ENCODE results near the gene OCLN. TPM values are rescaled to one million over a fixed set of nuclear protein-coding genes. Genes with fewer than 3 reads are reported as not detected.
"Not testable (repeated sequence)": the region's sequence is repeated elsewhere in the genome, so short reads cannot be mapped to it uniquely, and the experiment has no call there.

The OCLN gene
- total RNA-seq, 1 experiment from 2014 or later = 35.4 TPM

DNA sequence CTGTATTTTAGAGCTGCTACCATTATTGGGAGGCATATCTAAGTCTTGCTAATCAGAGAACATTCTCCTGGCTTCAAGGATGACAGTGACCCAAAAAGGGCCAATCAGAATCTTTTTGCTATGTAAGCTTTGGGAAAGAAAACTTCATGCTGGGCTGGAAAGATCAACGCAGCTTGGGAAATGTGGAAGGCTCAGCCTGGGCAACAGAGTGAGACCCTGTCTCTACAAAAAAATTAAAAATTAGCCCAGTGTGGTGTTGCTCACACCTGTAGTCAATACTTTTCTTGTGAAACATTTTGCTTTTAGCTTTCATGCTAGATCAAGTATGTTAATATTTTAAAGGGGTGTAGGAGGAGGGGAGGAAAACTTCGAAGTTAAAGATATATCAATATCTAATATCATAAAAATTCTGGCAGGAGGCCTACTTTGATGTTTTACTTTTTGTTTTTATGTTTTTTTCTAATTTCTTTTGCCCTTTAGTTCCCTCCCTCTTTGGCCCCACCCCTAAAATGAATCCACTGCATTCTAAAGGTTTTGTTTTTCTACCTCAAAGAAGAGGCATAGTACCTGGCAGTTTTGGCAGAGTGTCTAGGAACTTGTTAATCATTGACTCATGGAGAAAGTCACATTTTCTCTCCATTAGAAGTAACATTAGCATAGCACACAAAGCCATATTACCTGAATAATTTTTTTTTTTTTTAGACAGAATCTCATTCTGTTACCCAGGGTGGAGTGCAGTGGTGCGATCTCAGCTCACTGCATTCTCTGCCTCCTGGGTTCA, 50.4 kb downstream of the OCLN start:
- BruUV-seq (replicated peaks); H3K36me3 ChIP-seq (ENCODE audit: low read depth, low read length); DNase-seq; intact Hi-C loops (cut with micrococcal nuclease); H3K9ac ChIP-seq (ENCODE audit: low read length); H3K4me2 ChIP-seq (ENCODE audit: low read length); H2AFZ ChIP-seq (ENCODE audit: low read length); H3K79me2 ChIP-seq (ENCODE audit: low read length); H3F3A ChIP-seq (ENCODE audit: low read length, unreplicated experiment); H3K9me2 ChIP-seq (replicated peaks; ENCODE audit: low read length); H3K27ac ChIP-seq (ENCODE audit: low read length); H4K20me1 ChIP-seq (ENCODE audit: low read length); H3K27me3 ChIP-seq (ENCODE audit: low read length); H3K4me3 ChIP-seq (ENCODE audit: low read length); H3K9me3 ChIP-seq (ENCODE audit: low read length); POLR2A ChIA-PET (ENCODE audit: unreplicated experiment); H3K4me1 ChIP-seq (ENCODE audit: insufficient read depth, low read length); CTCF ChIA-PET: not testable (repeated sequence)
- peak; percentile 29; the same call in 1 of the 2 replicates for ATAC-seq

DNA sequence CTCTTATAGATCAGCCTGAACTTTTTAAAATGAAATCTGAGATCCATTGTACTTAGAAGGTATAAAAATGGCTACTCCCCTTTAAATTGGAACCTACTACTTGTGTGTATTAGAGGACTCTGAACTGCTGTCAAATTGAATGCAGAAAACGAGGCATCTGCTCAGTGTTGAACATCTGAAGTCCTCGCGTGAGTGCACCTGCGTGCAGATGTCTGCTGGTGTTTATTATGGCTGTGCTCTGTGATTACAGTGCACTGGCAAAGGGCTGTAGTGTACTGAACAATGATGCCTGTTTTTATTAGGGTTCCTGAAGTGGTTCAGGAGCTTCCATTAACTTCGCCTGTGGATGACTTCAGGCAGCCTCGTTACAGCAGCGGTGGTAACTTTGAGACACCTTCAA, 52.0 kb downstream of the OCLN start:
- H3K4me2 ChIP-seq (ENCODE audit: low read length); H3K79me2 ChIP-seq (ENCODE audit: low read length); H3K9me3 ChIP-seq (ENCODE audit: low read length); POLR2A ChIA-PET (ENCODE audit: unreplicated experiment); H3K4me1 ChIP-seq (ENCODE audit: insufficient read depth, low read length); H3K4me3 ChIP-seq (ENCODE audit: low read length); H3K27ac ChIP-seq (ENCODE audit: low read length); ATAC-seq; H2AFZ ChIP-seq (ENCODE audit: low read length); DNase-seq; CTCF ChIA-PET; BruUV-seq (replicated peaks); H3K36me3 ChIP-seq (ENCODE audit: low read depth, low read length); H3K9me2 ChIP-seq (replicated peaks; ENCODE audit: low read length); H3K9ac ChIP-seq (ENCODE audit: low read length); H3K27me3 ChIP-seq (ENCODE audit: low read length); H3F3A ChIP-seq (ENCODE audit: low read length, unreplicated experiment); H4K20me1 ChIP-seq (ENCODE audit: low read length); intact Hi-C loops (cut with micrococcal nuclease): not testable (repeated sequence)

DNA sequence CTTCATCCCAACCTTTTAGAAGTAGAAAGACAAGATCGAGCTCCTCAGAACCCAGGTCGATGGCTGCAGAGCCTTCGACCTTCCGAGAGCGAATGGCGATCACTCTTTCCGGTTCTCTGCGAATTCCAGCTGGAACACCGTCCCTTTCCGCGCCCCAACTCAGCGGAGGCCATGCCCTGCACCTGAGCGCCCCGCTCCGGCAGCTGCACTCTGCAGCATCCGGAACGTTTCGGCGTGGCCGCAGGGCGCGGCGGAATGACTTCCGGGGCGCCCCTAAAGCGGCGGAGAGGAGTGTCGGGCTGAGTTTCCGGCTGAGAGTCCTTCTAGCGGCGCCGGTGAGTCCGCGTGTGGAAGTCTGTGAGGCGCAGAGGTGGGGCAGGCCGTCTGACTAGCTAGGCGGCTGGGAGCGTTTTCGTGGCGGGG, 67.3 kb downstream of the OCLN start, which contains the start of gene GTF2H2C:
GTF2H2C (plus strand) TSS at position 284 of the 423 bp plus-strand sequence. CDS start 4,942 bp downstream, outside the sequence.
- H3K36me3 ChIP-seq (ENCODE audit: low read depth, low read length) = not testable (repeated sequence)
- DNase-seq = peak; percentile 63

DNA sequence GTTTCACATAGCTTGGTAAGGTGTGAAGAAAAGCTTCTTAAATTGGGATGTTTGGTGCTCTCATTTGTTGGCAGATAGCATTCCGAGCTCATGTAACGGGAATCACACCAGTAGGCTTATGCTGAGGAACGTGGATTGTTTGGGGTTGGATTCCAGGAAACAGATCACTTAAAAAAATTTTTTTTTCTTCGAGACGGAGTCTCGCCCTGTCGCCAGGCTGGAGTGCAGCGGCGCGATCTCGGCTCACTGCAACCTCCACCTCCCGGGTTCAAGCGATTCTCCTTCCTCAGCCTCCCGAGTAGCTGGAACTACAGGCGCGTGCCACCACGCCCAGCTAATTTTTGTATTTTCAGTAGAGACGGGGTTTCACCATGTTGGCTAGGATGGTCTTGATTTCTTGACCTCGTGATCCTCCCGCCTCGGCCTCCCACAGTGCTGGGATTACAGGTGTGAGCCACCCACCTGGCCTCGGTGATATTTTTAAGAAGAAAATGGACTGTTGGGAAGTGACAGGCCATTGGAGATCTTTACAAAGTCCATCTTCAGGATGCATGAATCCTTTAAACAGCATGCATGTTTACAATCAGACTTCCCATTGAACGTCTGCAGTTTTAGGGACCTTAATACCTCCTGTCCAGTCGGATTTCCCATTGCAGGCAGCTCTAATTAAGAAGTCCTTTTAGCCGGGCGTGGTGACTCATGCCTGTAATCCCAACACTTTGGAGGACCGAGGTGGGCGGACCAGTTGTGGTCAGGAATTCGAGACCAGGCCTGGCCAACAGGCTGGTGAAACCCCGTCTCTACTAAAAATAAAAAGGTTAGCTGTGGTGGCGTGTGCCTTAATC, 68.2 kb downstream of the OCLN start:
- POLR2A ChIA-PET (ENCODE audit: unreplicated experiment); CTCF ChIA-PET; H3K27ac ChIP-seq (ENCODE audit: low read length): not testable (repeated sequence)

More for the DNA sequence above, 67.3 kb downstream of the OCLN start, which contains the start of gene GTF2H2C:
- POLR2A ChIA-PET (ENCODE audit: unreplicated experiment); H3K9me2 ChIP-seq (replicated peaks; ENCODE audit: low read length); H3K79me2 ChIP-seq (ENCODE audit: low read length); intact Hi-C loops (cut with micrococcal nuclease); BruUV-seq (replicated peaks); CTCF ChIA-PET; H3K4me1 ChIP-seq (ENCODE audit: insufficient read depth, low read length); H3F3A ChIP-seq (ENCODE audit: low read length, unreplicated experiment); H3K27ac ChIP-seq (ENCODE audit: low read length); H3K27me3 ChIP-seq (ENCODE audit: low read length); H4K20me1 ChIP-seq (ENCODE audit: low read length); H3K9me3 ChIP-seq (ENCODE audit: low read length): not testable (repeated sequence)
- Histone ChIP-seq H3K9ac (ENCODE audit: low read length) (peak within 1 kb of the TSS; percentile 22; the same call in 1 of the 2 replicates), H3K4me3 (ENCODE audit: low read length) (peak within 1 kb of the TSS; percentile 60), H2AFZ (ENCODE audit: low read length) (0 out of 2 replicates have a peak within 1 kb of the TSS, but pooled peaks have one; percentile 50), H3K4me2 (ENCODE audit: low read length) (peak within 1 kb of the TSS; percentile 69)
- TF ChIP-seq, protein P1, sequence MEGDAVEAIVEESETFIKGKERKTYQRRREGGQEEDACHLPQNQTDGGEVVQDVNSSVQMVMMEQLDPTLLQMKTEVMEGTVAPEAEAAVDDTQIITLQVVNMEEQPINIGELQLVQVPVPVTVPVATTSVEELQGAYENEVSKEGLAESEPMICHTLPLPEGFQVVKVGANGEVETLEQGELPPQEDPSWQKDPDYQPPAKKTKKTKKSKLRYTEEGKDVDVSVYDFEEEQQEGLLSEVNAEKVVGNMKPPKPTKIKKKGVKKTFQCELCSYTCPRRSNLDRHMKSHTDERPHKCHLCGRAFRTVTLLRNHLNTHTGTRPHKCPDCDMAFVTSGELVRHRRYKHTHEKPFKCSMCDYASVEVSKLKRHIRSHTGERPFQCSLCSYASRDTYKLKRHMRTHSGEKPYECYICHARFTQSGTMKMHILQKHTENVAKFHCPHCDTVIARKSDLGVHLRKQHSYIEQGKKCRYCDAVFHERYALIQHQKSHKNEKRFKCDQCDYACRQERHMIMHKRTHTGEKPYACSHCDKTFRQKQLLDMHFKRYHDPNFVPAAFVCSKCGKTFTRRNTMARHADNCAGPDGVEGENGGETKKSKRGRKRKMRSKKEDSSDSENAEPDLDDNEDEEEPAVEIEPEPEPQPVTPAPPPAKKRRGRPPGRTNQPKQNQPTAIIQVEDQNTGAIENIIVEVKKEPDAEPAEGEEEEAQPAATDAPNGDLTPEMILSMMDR (conservative IDR thresholded peaks at IDR 0.05; ENCODE audit: low read depth, low read length) = peak; percentile 31; the same call in 1 of the 2 replicates
- peak; percentile 88 for ATAC-seq

DNA sequence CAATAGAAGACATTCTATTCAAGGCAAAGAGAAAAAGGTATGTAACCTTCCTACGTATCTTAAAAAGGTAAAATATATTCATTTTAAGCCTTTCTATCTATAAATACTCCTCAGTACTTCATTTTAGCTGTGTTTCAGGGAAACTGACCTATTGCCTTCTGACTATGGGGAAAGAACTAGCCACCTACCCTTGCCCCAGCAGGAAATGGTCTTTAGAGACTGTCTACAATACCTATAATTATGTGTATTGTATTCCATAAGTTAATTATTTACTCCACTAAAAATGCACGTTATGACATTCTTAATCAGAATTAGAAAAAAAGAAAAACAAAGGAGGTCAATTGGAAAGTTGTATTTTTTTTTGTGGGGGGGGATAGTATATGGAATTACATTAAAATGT, 73.6 kb downstream of the OCLN start:
- BruUV-seq (replicated peaks); H3K4me2 ChIP-seq (ENCODE audit: low read length); H4K20me1 ChIP-seq (ENCODE audit: low read length); H3K9me3 ChIP-seq (ENCODE audit: low read length); H3K27ac ChIP-seq (ENCODE audit: low read length); DNase-seq; H3K4me3 ChIP-seq (ENCODE audit: low read length); H3F3A ChIP-seq (ENCODE audit: low read length, unreplicated experiment); CTCF ChIA-PET; H3K4me1 ChIP-seq (ENCODE audit: insufficient read depth, low read length); POLR2A ChIA-PET (ENCODE audit: unreplicated experiment); H3K36me3 ChIP-seq (ENCODE audit: low read depth, low read length); H3K27me3 ChIP-seq (ENCODE audit: low read length); H3K9me2 ChIP-seq (replicated peaks; ENCODE audit: low read length); H3K79me2 ChIP-seq (ENCODE audit: low read length); H2AFZ ChIP-seq (ENCODE audit: low read length); intact Hi-C loops (cut with micrococcal nuclease); ATAC-seq; H3K9ac ChIP-seq (ENCODE audit: low read length): not testable (repeated sequence)

More for the DNA sequence above, 68.2 kb downstream of the OCLN start:
- Histone ChIP-seq H3K9ac (ENCODE audit: low read length) (peak overlapping the region; percentile 22; the same call in 1 of the 2 replicates), H3K4me2 (ENCODE audit: low read length) (peak overlapping the region; percentile 69), H3K4me3 (ENCODE audit: low read length) (peak overlapping the region; percentile 60)
- H3K4me1 ChIP-seq (ENCODE audit: insufficient read depth, low read length); H3K27me3 ChIP-seq (ENCODE audit: low read length); H3K79me2 ChIP-seq (ENCODE audit: low read length); BruUV-seq (replicated peaks); H2AFZ ChIP-seq (ENCODE audit: low read length); H3K36me3 ChIP-seq (ENCODE audit: low read depth, low read length); H3K9me2 ChIP-seq (replicated peaks; ENCODE audit: low read length); intact Hi-C loops (cut with micrococcal nuclease); DNase-seq; H4K20me1 ChIP-seq (ENCODE audit: low read length); H3F3A ChIP-seq (ENCODE audit: low read length, unreplicated experiment); H3K9me3 ChIP-seq (ENCODE audit: low read length): not testable (repeated sequence)
- peak; percentile 17 for ATAC-seq

All from PC-3 (cell line).